ENCODE measurements around the gene GLT8D1. TPM values are rescaled to one million over a fixed set of nuclear protein-coding genes. Genes with fewer than 3 reads are reported as not detected.
A peak's percentile ranks its signal among the peaks of the same experiment; 100 is the strongest.
"Not testable (repeated sequence)": the region's sequence is repeated elsewhere in the genome, so short reads cannot be mapped to it uniquely, and the experiment has no call there.

Gene GLT8D1
- total RNA-seq (2014; rRNA removed; shearing (Covaris generic)) = 53.5 and 58.6 TPM in 2 replicates
- polyA plus RNA-seq (2014; cell fraction: nucleus; rRNA removed) = 76.2 and 85.1 TPM in 2 replicates

- DNase-seq (ENCODE audit: extremely low read depth, low read depth) = peak; percentile 70
These were observed at the start of gene GLT8D1, which contains the start of gene SPCS1 for GRCh38 chr3:52705688-52706686. TSS of gene GLT8D1 (minus strand) at chr3:52705791. CDS start at chr3:52700460, 5,331 bp downstream. TSS of gene SPCS1 (plus strand) at chr3:52706106. CDS start at chr3:52706247, 141 bp downstream.

GRCh38 chr3:52754373-52754772, 48.8 kb upstream of the GLT8D1 start:
- no peak for DNase-seq (ENCODE audit: extremely low read depth, low read depth)

GRCh38 chr3:52752045-52752660, 46.6 kb upstream of the GLT8D1 start:
- DNase-seq (ENCODE audit: extremely low read depth, low read depth) = no peak

GRCh38 chr3:52743721-52744120, 38.1 kb upstream of the GLT8D1 start:
- no peak for DNase-seq (ENCODE audit: extremely low read depth, low read depth)

GRCh38 chr3:52743152-52743551, 37.6 kb upstream of the GLT8D1 start:
- DNase-seq (ENCODE audit: extremely low read depth, low read depth) = no peak

GRCh38 chr3:52742418-52743041, 36.9 kb upstream of the GLT8D1 start:
- peak; percentile 18 for DNase-seq (ENCODE audit: extremely low read depth, low read depth)

- no peak for DNase-seq (ENCODE audit: extremely low read depth, low read depth)
These were observed 34.1 kb upstream of the GLT8D1 start for GRCh38 chr3:52739730-52740129.

- no peak for DNase-seq (ENCODE audit: extremely low read depth, low read depth)
These were observed 27.8 kb upstream of the GLT8D1 start for GRCh38 chr3:52733256-52733891.

GRCh38 chr3:52731590-52731989, 26.0 kb upstream of the GLT8D1 start:
- no peak for DNase-seq (ENCODE audit: extremely low read depth, low read depth)

GRCh38 chr3:52730681-52731080, 25.1 kb upstream of the GLT8D1 start:
- no peak for DNase-seq (ENCODE audit: extremely low read depth, low read depth)

GRCh38 chr3:52728753-52729152, 23.2 kb upstream of the GLT8D1 start:
- not testable (repeated sequence) for DNase-seq (ENCODE audit: extremely low read depth, low read depth)

- DNase-seq (ENCODE audit: extremely low read depth, low read depth) = no peak
These were observed 18.9 kb upstream of the GLT8D1 start for GRCh38 chr3:52724511-52724910.

GRCh38 chr3:52723935-52724334, 18.3 kb upstream of the GLT8D1 start:
- DNase-seq (ENCODE audit: extremely low read depth, low read depth) = no peak

- DNase-seq (ENCODE audit: extremely low read depth, low read depth) = no peak
These were observed 16.9 kb upstream of the GLT8D1 start for GRCh38 chr3:52722491-52722890.

- DNase-seq (ENCODE audit: extremely low read depth, low read depth) = no peak
These were observed 16.1 kb upstream of the GLT8D1 start for GRCh38 chr3:52721730-52722008.

GRCh38 chr3:52721002-52721729, 15.6 kb upstream of the GLT8D1 start:
- no peak for DNase-seq (ENCODE audit: extremely low read depth, low read depth)

GRCh38 chr3:52719618-52720017, 14.0 kb upstream of the GLT8D1 start:
- no peak for DNase-seq (ENCODE audit: extremely low read depth, low read depth)

GRCh38 chr3:52715714-52716305, 10.2 kb upstream of the GLT8D1 start:
- no peak for DNase-seq (ENCODE audit: extremely low read depth, low read depth)
